Epithelial cell of proximal tubule (primary cell): ENCODE data around the gene DDX31. TPM values are rescaled to one million over a fixed set of nuclear protein-coding genes. Genes with fewer than 3 reads are reported as not detected.

Experiments used
- DNase-seq: peaks from one replicate; pipeline ENCODE4 v3.0.0-alpha.2; 2011; ENCODE audit warnings: low read depth
- H3K4me3 ChIP-seq: 2 replicates; pipeline ENCODE4 v1.5.1; 2011; ENCODE audit warnings: low read depth, mild to moderate bottlenecking, low read length
- total RNA-seq: library from RNA; depleted of rRNA; stranded (reverse); fragments of >200 nt; gene quantifications from 2 replicates; pipeline ENCODE4 v1.2.3, GENCODE V29; 2015
- TF ChIP-seq, protein P1 (sequence below): conservative IDR thresholded peaks from 2 replicates; pipeline ENCODE4 v1.5.1; 2012; ENCODE audit warnings: low read depth, mild to moderate bottlenecking, low read length

The DDX31 gene
- total RNA-seq, 1 donor from 2014 or later: 8.1 TPM

DNA sequence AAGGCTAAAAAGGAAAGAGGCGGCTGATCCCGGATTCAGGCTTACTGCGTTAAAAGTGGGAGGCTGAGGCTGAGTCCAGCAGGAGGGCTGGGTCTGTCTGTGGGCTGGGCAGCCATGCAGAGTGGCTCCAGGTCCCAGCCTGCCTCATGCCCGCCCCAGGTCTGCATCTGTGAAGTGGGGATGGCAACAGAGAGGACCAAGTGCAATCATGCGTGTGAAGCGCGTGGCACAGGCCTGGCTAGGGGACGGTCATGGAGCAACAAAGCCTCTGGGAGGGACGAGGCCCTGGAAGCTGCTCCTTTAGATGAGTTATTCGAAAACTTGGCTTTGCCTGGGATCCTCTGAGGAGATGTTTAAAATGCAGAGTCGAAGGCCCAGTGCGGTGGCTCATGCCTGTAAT lies 117.7 kb downstream of the DDX31 start:
- no peak for DNase-seq
- H3K4me3 ChIP-seq: no peak overlapping the region
- TF ChIP-seq, protein P1, sequence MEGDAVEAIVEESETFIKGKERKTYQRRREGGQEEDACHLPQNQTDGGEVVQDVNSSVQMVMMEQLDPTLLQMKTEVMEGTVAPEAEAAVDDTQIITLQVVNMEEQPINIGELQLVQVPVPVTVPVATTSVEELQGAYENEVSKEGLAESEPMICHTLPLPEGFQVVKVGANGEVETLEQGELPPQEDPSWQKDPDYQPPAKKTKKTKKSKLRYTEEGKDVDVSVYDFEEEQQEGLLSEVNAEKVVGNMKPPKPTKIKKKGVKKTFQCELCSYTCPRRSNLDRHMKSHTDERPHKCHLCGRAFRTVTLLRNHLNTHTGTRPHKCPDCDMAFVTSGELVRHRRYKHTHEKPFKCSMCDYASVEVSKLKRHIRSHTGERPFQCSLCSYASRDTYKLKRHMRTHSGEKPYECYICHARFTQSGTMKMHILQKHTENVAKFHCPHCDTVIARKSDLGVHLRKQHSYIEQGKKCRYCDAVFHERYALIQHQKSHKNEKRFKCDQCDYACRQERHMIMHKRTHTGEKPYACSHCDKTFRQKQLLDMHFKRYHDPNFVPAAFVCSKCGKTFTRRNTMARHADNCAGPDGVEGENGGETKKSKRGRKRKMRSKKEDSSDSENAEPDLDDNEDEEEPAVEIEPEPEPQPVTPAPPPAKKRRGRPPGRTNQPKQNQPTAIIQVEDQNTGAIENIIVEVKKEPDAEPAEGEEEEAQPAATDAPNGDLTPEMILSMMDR: no peak

DNA sequence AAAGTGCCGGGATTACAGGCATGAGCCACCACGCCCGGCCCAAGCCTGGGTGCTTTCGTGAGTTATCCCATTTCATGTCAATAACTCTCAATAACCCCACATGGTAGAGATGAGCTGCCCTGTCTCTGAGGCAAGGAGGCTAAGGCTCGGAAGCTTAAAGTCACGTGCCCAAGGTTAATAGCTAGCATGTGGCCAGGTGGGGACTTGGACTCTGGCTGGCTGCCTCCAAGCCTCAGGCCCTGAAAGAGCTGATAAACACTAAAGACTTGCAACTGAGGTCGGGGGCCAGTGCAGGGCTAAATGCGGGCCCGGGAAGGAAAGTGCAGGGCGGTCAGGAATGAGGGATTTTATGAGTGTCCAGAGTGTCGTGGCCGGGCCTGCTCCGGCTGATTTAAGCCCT lies 118.2 kb downstream of the DDX31 start:
- DNase-seq: no peak
- H3K4me3 ChIP-seq: no peak overlapping the region
- TF ChIP-seq, protein P1: no peak

- no peak overlapping the region for H3K4me3 ChIP-seq
- TF ChIP-seq, protein P1: no peak
- no peak for DNase-seq
These were observed 120.8 kb downstream of the DDX31 start for GRCh38 chr9:132548751-132549640.

DNA sequence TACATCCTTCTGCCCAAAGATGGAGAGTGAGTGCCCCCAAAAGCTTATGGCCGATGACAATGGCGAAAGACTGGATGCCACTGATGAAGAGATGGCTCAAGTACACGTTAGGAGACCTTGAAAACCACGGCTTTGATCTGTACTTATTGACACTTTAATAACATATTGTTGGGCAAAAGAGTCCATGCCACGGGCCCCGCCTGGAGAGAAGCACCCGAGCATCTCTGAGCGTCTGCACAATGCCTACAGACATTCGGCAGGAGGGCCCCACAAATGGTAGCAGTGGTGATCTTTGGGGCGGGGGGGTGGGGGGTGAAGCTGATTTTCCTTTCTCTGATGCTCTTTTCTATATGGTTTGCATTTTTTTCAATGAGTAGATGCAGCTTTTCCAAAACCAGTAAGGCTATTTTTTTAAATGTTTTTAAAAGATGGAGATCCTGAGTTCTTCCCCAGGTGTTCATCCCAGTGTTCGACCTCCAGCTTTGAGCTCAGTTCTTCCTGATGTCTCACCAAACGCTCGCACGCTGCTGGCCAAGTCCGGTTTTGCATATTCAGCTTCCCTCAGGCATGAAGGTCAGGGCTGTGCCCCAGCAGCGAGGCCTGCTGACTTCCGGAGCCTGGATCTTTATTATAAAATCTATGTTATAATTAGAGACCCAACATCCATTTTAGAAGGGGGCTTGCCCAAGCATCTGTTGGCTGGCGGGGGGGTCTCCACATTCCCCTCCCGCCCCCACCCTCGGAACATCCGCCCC lies 121.6 kb downstream of the DDX31 start:
- TF ChIP-seq, protein P1: no peak
- no peak for DNase-seq

GRCh38 chr9:132547436-132547835 lies 122.3 kb downstream of the DDX31 start:
- no peak for DNase-seq
- TF ChIP-seq, protein P1: no peak
- H3K4me3 ChIP-seq: no peak overlapping the region

More for the DNA sequence above, 121.6 kb downstream of the DDX31 start:
- H3K4me3 ChIP-seq: no peak overlapping the region

- DNase-seq: no peak
These were observed 122.7 kb downstream of the DDX31 start for GRCh38 chr9:132547052-132547431.

More at GRCh38 chr9:132547052-132547431, 122.7 kb downstream of the DDX31 start:
- TF ChIP-seq, protein P1: no peak
- no peak overlapping the region for H3K4me3 ChIP-seq
